Pancreas (tissue), 10 donors: ENCODE measurements around the gene VARS1. TPM values are rescaled to one million over a fixed set of nuclear protein-coding genes. Genes with fewer than 3 reads are reported as not detected.

Source experiments
- ATAC-seq, 4 donors: fragments of 200-7000 bp; cut with Tn5 transposase; one replicate each; pipeline versions ENCODE4 v1.8.0 to v1.9.1; 2020; ENCODE audit warnings: mild to moderate bottlenecking in 4 of 4, moderate library complexity in 4 of 4
- DNase-seq, 6 donors: peaks; one replicate each; pipeline ENCODE4 v3.0.0-alpha.2; 2020
- FAIRE-seq: peaks from 2 replicates; lab custom pipeline; 2012; peaks lifted over from hg19 to GRCh38; lab: Jason Lieb, UNC
- H3K27ac ChIP-seq, 4 donors: fragments of 200-600 bp; sonication (generic); 1 replicate in 3 of 4; 2 replicates in 1 of 4; pipeline versions ENCODE4 v1.5.0 to v1.8.0; 2020
- H3K27me3 ChIP-seq, 4 donors: fragments of 200-600 bp; one replicate each; pipeline ENCODE4 v1.8.0; 2021
- H3K36me3 ChIP-seq, 3 donors: fragments of 200-600 bp; sonication (generic) in 1 of 3; one replicate each; pipeline versions ENCODE4 v1.5.0 to v1.8.0; 2020 to 2021
- H3K4me1 ChIP-seq, 3 donors: fragments of 200-600 bp; one replicate each; pipeline ENCODE4 v1.8.0; 2021
- H3K4me3 ChIP-seq, 4 donors: fragments of 200-600 bp; sonication (generic) in 2 of 4; one replicate each; pipeline versions ENCODE4 v1.5.0 to v1.8.0; 2020 to 2021
- H3K9me3 ChIP-seq, 4 donors: fragments of 200-600 bp; one replicate each; pipeline ENCODE4 v1.8.0; 2021
- CTCF ChIP-seq, 4 donors: fragments of 200-600 bp; sonication (generic) in 3 of 4; IDR thresholded peaks; one replicate each; pipeline versions ENCODE4 v1.5.0 to v1.8.0; 2021; ENCODE audit warnings: antibody characterized with exemption in 4 of 4
- whole genome bisulfite sequencing, 2 donors: extraction: QIAGEN DNeasy Blood & Tissue Kit; methylation state at CpG; one replicate each; pipeline ENCODE4 v1.1.7; 2013; 5-methylcytosine and 5-hydroxymethylcytosine counted together
- intact Hi-C, 3 donors: fragments of 100-400 bp; cut with DNase I; formaldehyde crosslinking; loops; one replicate each; pipeline versions ENCODE4 v1.11.1 to v1.14.2; 2022
- polyA plus RNA-seq, 2 donors: library from polyadenylated mRNA; stranded (reverse); fragments of 200-250 nt; gene quantifications; one replicate each; pipeline ENCODE4 v1.2.3, GENCODE V29; 2013
- total RNA-seq, 6 donors: library from RNA; stranded (reverse); fragmentation: NEBNext Ultra II Directional in 4 of 6; extraction: Animal tissue kit (Norgen Biotek cat#: 25700) in 4 of 6; gene quantifications; one replicate each; pipeline versions ENCODE4 v1.2.1 to v1.2.4, GENCODE V29; 2021 to 2023
- donor health status: healthy with polysubstance abuse.
- donor health status: DM: no; HTN: no; CAD: no; lungs with moderate emphysema.
- donor health status: DM: no; HTN: no; CAD: no.
- donor health status: control.
- donor health status: control.
- donor health status: Bipolar disorder and iron deficiency.
- donor health status: DM: yes; HTN: yes; CAD: no.
- donor health status: DM: no; HTN: no; CAD: no.
- donor health status: DM: no; HTN: no; CAD: no.
- donor health status: DM: yes; HTN: yes; CAD: no.

Gene VARS1
- total and polyA plus RNA-seq, 8 donors, result 22.0 to 67.3 (median 36.3) TPM

GRCh38 chr6:31760790-31761189 lies 34.8 kb downstream of the VARS1 start:
- Histone ChIP-seq H3K27me3 (no peaks in the 10 kb centered on the region), H3K27ac (no peak overlapping the region), H3K4me1 (no peaks in the 10 kb centered on the region), H3K4me3 (no peak overlapping the region), H3K9me3 (no peaks in the 10 kb centered on the region), H3K36me3 (no peaks in the 10 kb centered on the region)
- 80 to 86% methylated on average over 5 of the region's 5 CpGs for WGBS, 2 donors
- FAIRE-seq (no peak), DNase-seq (no peak), ATAC-seq (no peak)
- intact Hi-C loops, result no loop called here
- no peak for TF ChIP-seq CTCF (IDR thresholded peaks at IDR 0.05)

GRCh38 chr6:31758281-31758680 lies 37.3 kb downstream of the VARS1 start:
- H3K27ac ChIP-seq, result no peak overlapping the region
- intact Hi-C loops, result no loop called here
- H3K4me1 ChIP-seq, result no peaks in the 10 kb centered on the region
- no peaks in the 10 kb centered on the region for H3K27me3 ChIP-seq
- H3K36me3 ChIP-seq, result no peaks in the 10 kb centered on the region
- ATAC-seq, result no peak
- no peak for TF ChIP-seq CTCF (IDR thresholded peaks at IDR 0.05)
- H3K9me3 ChIP-seq, result no peaks in the 10 kb centered on the region
- no peak for FAIRE-seq
- H3K4me3 ChIP-seq, result no peak overlapping the region
- DNase-seq, result no peak
- WGBS, 2 donors, result 79 to 85% methylated on average over 2 of the region's 2 CpGs

GRCh38 chr6:31752739-31753319 lies 42.7 kb downstream of the VARS1 start:
- Histone ChIP-seq H3K36me3 (no peaks in the 10 kb centered on the region), H3K9me3 (no peaks in the 10 kb centered on the region), H3K4me1 (no peaks in the 10 kb centered on the region), H3K27ac (no peak overlapping the region), H3K4me3 (no peak overlapping the region), H3K27me3 (no peaks in the 10 kb centered on the region)
- TF ChIP-seq CTCF (IDR thresholded peaks at IDR 0.05), result no peak
- DNase-seq, result no peak
- FAIRE-seq, result no peak
- no peak for ATAC-seq
- intact Hi-C loops, result no loop called here
- 52 to 65% methylated on average over 8 of the region's 8 CpGs for WGBS, 2 donors

- TF ChIP-seq CTCF (IDR thresholded peaks at IDR 0.05), result no peak
- FAIRE-seq (no peak), ATAC-seq (no peak), DNase-seq (no peak)
- Histone ChIP-seq H3K4me1 (no peaks in the 10 kb centered on the region), H3K36me3 (no peaks in the 10 kb centered on the region), H3K27ac (no peak overlapping the region), H3K27me3 (no peaks in the 10 kb centered on the region), H3K4me3 (no peak overlapping the region), H3K9me3 (no peaks in the 10 kb centered on the region)
- intact Hi-C loops, result no loop called here
- WGBS, 2 donors, result 75 to 81% methylated on average over 7 of the region's 7 CpGs
Measured at GRCh38 chr6:31750411-31751022, 45.0 kb downstream of the VARS1 start.

- Histone ChIP-seq H3K36me3 (no peaks in the 10 kb centered on the region), H3K4me3 (no peak overlapping the region), H3K9me3 (no peaks in the 10 kb centered on the region), H3K4me1 (no peaks in the 10 kb centered on the region), H3K27ac (no peak overlapping the region), H3K27me3 (no peaks in the 10 kb centered on the region)
- TF ChIP-seq CTCF (IDR thresholded peaks at IDR 0.05), result no peak
- DNase-seq (no peak), FAIRE-seq (no peak), ATAC-seq (no peak)
- intact Hi-C loops, result no loop called here
- 79 to 82% methylated on average over 8 of the region's 8 CpGs for WGBS, 2 donors
Measured at GRCh38 chr6:31749301-31750036, 46.1 kb downstream of the VARS1 start.
